ENCODE measurements around the gene TFPT.

The TFPT gene, protein sequence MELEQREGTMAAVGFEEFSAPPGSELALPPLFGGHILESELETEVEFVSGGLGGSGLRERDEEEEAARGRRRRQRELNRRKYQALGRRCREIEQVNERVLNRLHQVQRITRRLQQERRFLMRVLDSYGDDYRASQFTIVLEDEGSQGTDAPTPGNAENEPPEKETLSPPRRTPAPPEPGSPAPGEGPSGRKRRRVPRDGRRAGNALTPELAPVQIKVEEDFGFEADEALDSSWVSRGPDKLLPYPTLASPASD

GRCh38 chr19:54115109-54116063 lies at the start of gene TFPT, which contains the start of gene PRPF31:
TFPT (minus strand) TSS chr19:54115657; CDS start chr19:54115269, 388 bp downstream.
PRPF31 (plus strand) TSS chr19:54115754; CDS start chr19:54118279, 2,525 bp downstream.
- peak; percentile 91 for DNase-seq

- no peak for DNase-seq
Measured at GRCh38 chr19:54165222-54165621, 49.8 kb upstream of the TFPT start.

DNA sequence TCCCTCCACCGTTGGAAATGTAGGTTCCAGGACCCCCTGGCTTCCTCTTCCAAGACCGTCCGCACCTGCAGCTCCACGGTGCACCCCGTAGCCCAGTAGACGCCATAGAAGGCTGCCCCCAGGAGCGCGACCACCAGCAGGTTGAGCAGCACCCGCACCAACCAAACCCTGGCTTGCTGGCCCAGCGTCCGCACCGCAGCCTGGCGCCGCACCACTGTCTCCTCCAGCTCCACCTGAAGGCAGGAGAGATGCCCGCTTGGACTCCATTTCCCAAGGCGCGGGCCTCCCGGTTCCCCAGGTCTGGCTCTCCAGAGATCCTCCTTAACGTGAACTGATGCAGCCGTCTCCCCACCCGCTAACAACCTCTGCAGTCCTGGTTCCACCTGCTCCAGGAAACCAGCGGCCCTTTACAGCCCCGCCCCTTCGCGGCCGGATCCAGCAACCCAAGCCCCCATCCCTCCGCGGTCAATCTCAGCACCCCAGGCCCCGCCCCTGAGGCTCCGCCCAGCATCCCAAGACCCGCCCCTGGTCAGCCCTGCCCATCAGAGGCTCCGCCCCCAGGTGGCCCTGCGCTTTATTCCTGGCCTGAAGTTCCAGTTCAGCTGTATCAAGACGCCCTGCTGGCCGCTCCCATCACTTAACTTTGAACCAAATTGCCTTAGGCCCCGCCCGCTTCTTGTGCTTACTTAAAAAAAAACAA lies 49.1 kb upstream of the TFPT start:
- no peak for DNase-seq

DNA sequence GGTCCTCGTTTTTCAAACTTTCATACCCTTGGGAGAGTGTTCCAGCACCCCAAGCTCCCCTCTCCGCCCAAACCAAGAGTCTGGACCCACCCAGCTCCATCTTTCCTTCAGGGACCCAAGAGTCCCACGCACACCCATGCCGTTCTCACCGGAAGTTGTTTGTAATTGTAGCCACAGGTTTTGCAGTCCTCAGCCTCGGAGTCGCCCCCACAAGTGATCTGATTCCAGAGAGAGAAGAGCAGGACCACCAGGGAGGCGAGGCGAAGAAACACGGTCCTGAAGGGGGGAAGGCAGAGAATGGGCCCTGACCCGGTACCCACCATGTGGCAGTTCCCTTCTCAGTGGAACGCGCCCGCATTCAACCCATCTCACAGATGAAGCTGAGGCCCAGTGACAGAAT lies 47.4 kb upstream of the TFPT start:
- no peak for DNase-seq

- no peak for DNase-seq
Measured at GRCh38 chr19:54162241-54162805, 46.9 kb upstream of the TFPT start.

DNA sequence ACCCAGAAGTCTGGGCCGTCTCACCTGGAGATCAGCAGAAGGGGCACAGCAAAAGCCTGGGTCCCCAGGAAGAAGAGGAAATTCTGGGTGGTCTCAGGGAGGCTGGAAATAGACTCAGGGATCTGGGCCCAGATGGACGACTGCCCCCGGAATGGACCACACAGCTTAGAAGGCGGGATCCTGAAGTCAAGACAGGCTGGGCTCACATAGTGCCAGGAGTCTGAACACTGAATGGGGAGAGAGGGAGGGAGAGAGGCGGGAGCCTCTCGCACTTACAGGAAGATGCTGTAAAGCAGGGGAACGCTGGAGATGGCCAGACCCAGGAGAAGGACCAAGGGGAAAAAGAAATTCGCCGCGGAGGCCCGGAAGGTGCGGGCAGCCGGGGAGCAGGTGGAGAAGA lies 45.4 kb upstream of the TFPT start:
- no peak for DNase-seq

DNA sequence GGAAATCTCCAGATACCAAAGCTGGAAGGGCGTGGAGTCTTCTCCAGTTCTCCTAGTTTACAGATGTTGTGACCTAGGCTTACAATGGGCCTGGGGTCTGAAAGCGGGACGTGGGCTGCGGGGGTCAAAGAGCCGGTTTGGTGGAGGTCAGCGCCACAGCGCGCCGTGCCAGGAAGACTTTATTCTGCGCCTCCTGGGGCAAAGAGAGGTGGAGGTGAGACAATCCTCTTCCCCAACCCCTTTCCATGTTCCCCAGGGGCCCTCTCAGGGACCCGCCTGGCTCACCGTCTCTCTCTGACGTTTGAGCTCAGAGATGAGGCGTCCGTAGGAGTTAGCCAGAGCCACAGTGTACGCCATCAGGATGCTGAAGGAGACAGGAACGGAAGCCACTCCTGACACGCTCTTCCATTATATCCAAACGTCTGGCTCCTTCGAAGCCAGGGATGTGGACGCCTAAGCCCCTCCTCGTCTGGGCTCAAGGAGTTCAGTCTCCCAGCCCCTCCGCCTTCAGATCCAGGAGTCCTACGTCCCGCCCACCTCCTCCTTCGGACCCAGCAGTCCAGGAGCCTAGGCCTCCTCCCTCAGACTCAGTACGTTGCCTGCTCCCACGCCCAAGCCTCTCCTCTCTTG lies 44.8 kb upstream of the TFPT start:
- DNase-seq: no peak

DNA sequence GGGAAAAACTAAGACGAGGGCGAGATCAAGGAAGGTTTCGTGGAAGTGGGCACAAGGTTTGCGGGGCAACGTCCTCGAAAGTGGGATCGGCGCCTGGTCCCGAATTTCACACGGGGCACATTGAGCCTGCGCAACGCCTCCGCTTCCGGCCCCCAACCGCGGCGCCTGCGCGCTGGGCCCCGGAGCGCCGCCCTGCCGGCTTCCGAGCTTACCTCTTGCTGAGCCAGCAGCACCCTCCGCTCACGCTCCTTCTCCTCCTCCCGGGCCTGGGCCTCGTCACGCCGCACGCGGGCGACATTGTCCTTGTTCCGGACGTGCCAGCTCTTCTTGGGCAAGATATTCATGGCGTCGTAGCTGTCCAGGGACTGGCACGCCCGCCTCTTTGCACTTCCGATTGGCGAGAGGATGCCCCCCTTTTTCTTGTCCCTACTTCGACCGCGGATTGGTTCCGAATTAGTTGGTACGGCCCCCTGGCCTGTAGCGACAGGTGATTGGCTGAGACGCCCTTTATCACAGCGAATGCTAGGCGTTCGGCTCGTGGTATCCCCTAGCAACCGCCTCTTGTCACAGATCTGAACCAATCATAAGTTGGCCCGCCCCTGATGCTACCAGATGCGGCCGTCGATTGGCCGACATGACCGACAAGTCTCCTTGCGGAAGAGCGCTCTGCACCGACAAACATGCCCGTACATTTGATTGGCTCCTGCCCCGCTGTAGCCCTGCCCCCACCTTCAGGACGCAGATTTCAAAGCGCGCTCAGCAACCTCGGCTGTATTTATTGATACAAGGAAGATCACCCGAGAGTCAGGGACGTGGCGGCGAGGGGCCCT lies 44.1 kb upstream of the TFPT start, which contains the start of gene LENG1:
TSS of gene LENG1 (minus strand) at position 370 of the 830 bp plus-strand sequence. CDS start at position 344, 26 bp downstream.
- peak; percentile 99 for DNase-seq

GRCh38 chr19:54158812-54159351 lies 43.4 kb upstream of the TFPT start:
- DNase-seq: no peak

DNA sequence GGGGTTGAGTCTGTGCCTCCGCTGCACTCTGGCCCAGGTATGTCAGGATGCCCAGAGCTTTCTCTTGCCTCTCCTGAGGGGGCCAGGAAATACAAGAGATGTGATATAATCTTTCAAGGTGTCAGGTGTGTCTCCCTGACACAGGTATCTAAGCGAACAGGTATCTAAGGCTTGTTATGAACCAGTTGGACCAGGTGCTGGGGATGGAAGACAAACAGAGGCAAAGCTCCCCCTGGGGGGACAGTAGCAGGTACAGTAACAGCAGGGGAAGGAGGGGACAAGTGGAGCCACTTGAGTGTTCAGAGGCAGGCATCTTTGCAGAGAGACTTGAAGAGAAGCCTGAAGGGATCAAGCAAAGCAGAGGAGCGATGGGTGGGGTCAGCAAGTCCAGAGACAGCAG lies 41.5 kb upstream of the TFPT start:
- no peak for DNase-seq

- no peak for DNase-seq
Measured at GRCh38 chr19:54156490-54156889, 41.0 kb upstream of the TFPT start.

DNA sequence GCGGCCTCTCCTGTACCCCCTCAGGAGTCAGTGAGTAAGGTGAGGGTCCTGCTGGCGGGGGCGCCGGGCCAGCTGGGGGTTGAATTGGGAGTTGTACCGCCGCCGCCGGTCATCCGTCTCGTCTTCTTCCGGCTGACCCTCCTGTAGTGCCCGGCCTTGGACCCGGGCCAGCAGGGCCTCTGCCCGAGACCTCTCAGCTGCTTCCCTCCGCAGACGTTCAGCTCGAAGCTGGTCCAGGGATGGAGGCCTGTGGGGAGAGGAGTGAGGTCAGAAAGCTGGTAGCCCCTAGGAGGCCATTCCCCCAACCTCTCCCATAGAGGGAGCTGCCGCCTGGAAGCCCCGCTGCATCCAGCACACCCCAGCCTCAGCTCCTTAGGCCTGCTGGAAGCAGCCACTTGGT lies 40.2 kb upstream of the TFPT start:
- no peak for DNase-seq

GRCh38 chr19:54154603-54155345 lies 39.3 kb upstream of the TFPT start:
- no peak for DNase-seq

- no peak for DNase-seq
Measured at GRCh38 chr19:54153731-54154326, 38.4 kb upstream of the TFPT start.

GRCh38 chr19:54152878-54153524 lies 37.5 kb upstream of the TFPT start:
- DNase-seq: no peak

DNA sequence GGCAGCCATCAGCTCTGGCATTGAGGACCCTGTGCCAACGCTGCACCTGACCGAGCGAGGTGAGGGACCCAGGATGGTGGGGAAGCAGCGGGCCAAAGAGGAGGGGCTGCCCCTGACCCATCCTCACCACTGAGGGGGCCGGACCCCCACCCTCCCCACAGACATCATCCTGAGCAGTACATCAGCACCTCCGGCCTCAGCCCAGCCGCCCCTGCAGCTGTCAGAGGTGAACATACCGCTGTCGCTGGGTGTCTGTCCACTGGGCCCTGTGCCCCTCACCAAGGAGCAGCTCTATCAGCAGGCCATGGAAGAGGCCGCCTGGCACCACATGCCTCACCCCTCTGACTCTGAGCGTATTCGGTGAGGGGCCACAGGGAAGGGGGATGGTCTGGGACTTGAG lies 36.8 kb upstream of the TFPT start:
- no peak for DNase-seq

DNA sequence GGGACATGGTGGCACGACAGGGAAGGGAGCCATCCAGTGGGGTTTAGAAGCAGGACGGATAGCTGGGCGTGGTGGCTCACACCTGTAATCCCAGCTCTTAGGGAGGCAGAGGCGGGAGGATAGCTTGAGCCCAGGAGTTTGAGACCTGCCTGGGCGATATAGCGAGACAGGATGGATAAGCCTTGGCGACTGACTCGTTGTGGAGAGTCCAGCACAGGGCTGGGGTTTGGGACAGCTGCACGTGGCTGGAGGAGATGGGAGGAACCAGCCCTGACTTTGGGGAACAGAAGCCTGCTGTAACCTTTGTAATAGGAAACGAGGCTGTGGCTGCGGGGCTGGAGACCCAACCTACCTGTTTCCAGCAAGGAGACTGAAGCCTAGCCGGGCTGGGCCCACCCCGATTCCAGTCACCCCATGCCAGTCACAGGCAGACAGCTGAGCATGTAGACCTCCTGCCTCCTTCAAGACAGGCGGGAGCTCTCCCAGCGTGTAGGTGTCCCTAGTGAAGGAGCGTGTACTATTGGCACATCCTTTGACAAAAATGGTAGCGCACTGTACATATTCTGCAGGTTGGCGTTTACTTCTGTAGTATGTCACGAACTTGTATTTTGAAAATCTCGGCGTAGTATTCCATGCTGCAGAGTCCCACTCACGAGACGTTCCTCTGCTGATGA lies 36.0 kb upstream of the TFPT start:
- DNase-seq: no peak

GRCh38 chr19:54149021-54149812 lies 33.8 kb upstream of the TFPT start:
- DNase-seq: no peak
